ENCODE data around the gene TGFBRAP1. TPM values are rescaled to one million over a fixed set of nuclear protein-coding genes. Genes with fewer than 3 reads are reported as not detected.

TGFBRAP1 gene
- total RNA-seq, 4 donors from 2014 or later = 21.0 to 38.7 (median 24.2) TPM

- no peaks in the 10 kb centered on the region for H3K36me3 ChIP-seq
- intact Hi-C loops (cut with DNase I; ENCODE audit: low total_unique reads) = no loop called here
- peaks cover 0 to 9% of the 10 kb centered on the region in 2 donors for H3K4me1 ChIP-seq
- peak overlapping the region; percentile 78 to 87 for H3K4me3 ChIP-seq
- TF ChIP-seq POLR2A (IDR thresholded peaks at IDR 0.05) = no peak
- no peak for TF ChIP-seq CTCF (IDR thresholded peaks at IDR 0.05)
- no peaks in the 10 kb centered on the region for H3K27me3 ChIP-seq
- H3K27ac ChIP-seq = peak overlapping the region; percentile 94 to 95
- H3K9me3 ChIP-seq = no peaks in the 10 kb centered on the region
- no peak for DNase-seq
Observed at GRCh38 chr2:105336786-105337121, 7.2 kb upstream of the TGFBRAP1 start.

GRCh38 chr2:105335469-105335868, 5.9 kb upstream of the TGFBRAP1 start:
- Histone ChIP-seq H3K9me3 (no peaks in the 10 kb centered on the region), H3K27ac (no peak overlapping the region), H3K4me3 (no peak overlapping the region), H3K27me3 (no peaks in the 10 kb centered on the region), H3K4me1 (peaks cover 0 to 9% of the 10 kb centered on the region in 2 donors), H3K36me3 (no peaks in the 10 kb centered on the region)
- no peak for DNase-seq
- TF ChIP-seq POLR2A (IDR thresholded peaks at IDR 0.05) = no peak
- no peak for TF ChIP-seq CTCF (IDR thresholded peaks at IDR 0.05)
- intact Hi-C loops (cut with DNase I; ENCODE audit: low total_unique reads) = no loop called here

- Histone ChIP-seq H3K4me3 (no peak overlapping the region), H3K4me1 (peaks cover 0 to 9% of the 10 kb centered on the region in 2 donors), H3K9me3 (no peaks in the 10 kb centered on the region), H3K27me3 (no peaks in the 10 kb centered on the region), H3K36me3 (no peaks in the 10 kb centered on the region), H3K27ac (no peak overlapping the region)
- TF ChIP-seq CTCF (IDR thresholded peaks at IDR 0.05) = no peak
- no peak for TF ChIP-seq POLR2A (IDR thresholded peaks at IDR 0.05)
- intact Hi-C loops (cut with DNase I; ENCODE audit: low total_unique reads) = no loop called here
- no peak for DNase-seq
Observed at GRCh38 chr2:105334211-105334610, 4.7 kb upstream of the TGFBRAP1 start.

DNA sequence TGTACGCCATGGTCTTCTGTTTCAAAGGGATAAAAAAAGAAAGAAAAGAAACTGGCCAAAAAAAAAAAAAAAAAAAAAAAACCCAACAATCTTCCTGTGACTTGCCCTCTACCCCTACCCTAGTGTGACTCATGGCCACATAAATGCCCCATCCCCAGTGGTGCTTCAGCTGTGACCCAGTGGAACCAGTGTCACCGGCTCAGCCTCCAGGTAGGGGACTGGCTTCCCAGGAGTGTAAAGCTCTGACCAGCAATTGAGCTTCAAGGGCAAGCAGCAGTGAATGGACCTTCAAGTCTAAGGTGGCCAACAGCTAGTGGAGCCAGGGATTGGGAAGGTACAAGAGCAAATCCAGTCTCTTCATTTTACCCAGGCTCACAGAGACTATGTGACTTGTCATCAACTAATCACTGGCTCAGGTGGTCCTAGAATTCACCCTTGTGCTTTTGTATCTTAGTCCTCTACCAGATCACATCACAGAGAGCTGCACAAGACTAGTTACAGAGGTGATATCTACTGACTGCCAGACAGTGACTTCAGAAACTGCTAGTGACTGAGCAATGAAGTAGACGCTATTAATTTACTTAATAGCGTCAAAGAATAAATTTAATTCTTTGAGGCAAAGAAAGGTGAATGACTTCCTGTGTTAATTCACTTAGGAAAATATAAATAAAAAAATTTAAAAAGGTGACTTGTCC, 1.3 kb upstream of the TGFBRAP1 start:
- Histone ChIP-seq H3K27ac (no peak overlapping the region), H3K27me3 (no peaks in the 10 kb centered on the region), H3K4me3 (no peak overlapping the region), H3K36me3 (no peaks in the 10 kb centered on the region), H3K4me1 (no peaks in the 10 kb centered on the region), H3K9me3 (no peaks in the 10 kb centered on the region)
- TF ChIP-seq CTCF (IDR thresholded peaks at IDR 0.05) (no peak), POLR2A (IDR thresholded peaks at IDR 0.05) (no peak)
- DNase-seq = no peak
- intact Hi-C loops (cut with DNase I; ENCODE audit: low total_unique reads) = no loop called here

- DNase-seq = no peak
- Histone ChIP-seq H3K36me3 (no peaks in the 10 kb centered on the region), H3K27ac (peak overlapping the region; percentile 75 to 84), H3K9me3 (no peaks in the 10 kb centered on the region), H3K4me1 (no peaks in the 10 kb centered on the region), H3K4me3 (peak overlapping the region; percentile 31 to 60), H3K27me3 (no peaks in the 10 kb centered on the region)
- intact Hi-C loops (cut with DNase I; ENCODE audit: low total_unique reads) = no loop called here
- no peak for TF ChIP-seq CTCF (IDR thresholded peaks at IDR 0.05)
- no peak for TF ChIP-seq POLR2A (IDR thresholded peaks at IDR 0.05)
Observed at GRCh38 chr2:105329197-105329554, 359 bp downstream of the TGFBRAP1 start.

Data from uterus (tissue), 4 donors.